Upper lobe of left lung (tissue), 6 donors: ENCODE results near the gene TMEM39A. TPM values are rescaled to one million over a fixed set of nuclear protein-coding genes. Genes with fewer than 3 reads are reported as not detected.

ENCODE experiments used
- ATAC-seq, 2 donors: fragments of 200-7000 bp; cut with Tn5 transposase; one replicate each; pipeline ENCODE4 v1.9.1; 2022; ENCODE audit warnings: mild to moderate bottlenecking in 2 of 2, moderate library complexity in 2 of 2; ENCODE audit not compliant: low FRiP score in 2 of 2
- DNase-seq, 2 donors: peaks; one replicate each; pipeline ENCODE4 v3.0.0-alpha.2; 2019 to 2020
- H3K27ac ChIP-seq, 4 donors: fragments of 200-600 bp; sonication (generic); one replicate each; pipeline ENCODE4 v1.5.1; 2016 to 2019
- H3K27me3 ChIP-seq, 4 donors: fragments of 200-600 bp; sonication (generic); one replicate each; pipeline ENCODE4 v1.5.1; 2017 to 2019
- H3K36me3 ChIP-seq, 4 donors: fragments of 200-600 bp; sonication (generic); one replicate each; pipeline ENCODE4 v1.5.1; 2016 to 2019
- H3K4me1 ChIP-seq, 4 donors: fragments of 200-600 bp; sonication (generic); one replicate each; pipeline ENCODE4 v1.5.1; 2018 to 2019
- H3K4me3 ChIP-seq, 4 donors: fragments of 200-600 bp; sonication (generic); one replicate each; pipeline ENCODE4 v1.5.1; 2017 to 2019; ENCODE audit warnings: mild to moderate bottlenecking in 2 of 4, moderate library complexity in 1 of 4
- H3K9me3 ChIP-seq, 4 donors: fragments of 200-600 bp; sonication (generic); one replicate each; pipeline ENCODE4 v1.5.1; 2018 to 2019
- CTCF ChIP-seq, 6 experiments: fragments of 450-650 bp in 4 of 6; fragments of 200-600 bp in 2 of 6; sonication (generic) in 2 of 6; IDR thresholded peaks; one replicate each; pipeline ENCODE4 v1.5.1; 2016 to 2019; ENCODE audit warnings: antibody characterized with exemption in 6 of 6
- EP300 ChIP-seq, 4 donors: sonication (generic); formaldehyde crosslinking; IDR thresholded peaks; one replicate each; pipeline ENCODE4 v1.5.1; 2017; ENCODE audit warnings: antibody characterized with exemption in 4 of 4, control low read depth in 2 of 4
- POLR2A ChIP-seq, 4 donors: fragments of 450-650 bp; IDR thresholded peaks; one replicate each; pipeline ENCODE4 v1.5.1; 2016 to 2017; ENCODE audit warnings: antibody characterized with exemption in 4 of 4, mild to moderate bottlenecking in 2 of 4
- POLR2AphosphoS5 ChIP-seq, 2 donors: sonication (generic); formaldehyde crosslinking; IDR thresholded peaks; one replicate each; pipeline ENCODE4 v1.5.1; 2017; ENCODE audit warnings: antibody characterized with exemption in 2 of 2
- WGBS, 2 donors: methylation state at CpG; one replicate each; pipeline ENCODE4 v1.1.5; 2017 to 2018; 5-methylcytosine and 5-hydroxymethylcytosine counted together
- total RNA-seq, 6 donors: library from RNA; depleted of rRNA in 4 of 6; stranded (reverse); fragments of >200 nt in 4 of 6; gene quantifications; one replicate each; pipeline versions ENCODE4 v1.1.0 to v1.2.1, GENCODE V29; 2016 to 2021
- donor health status: DM: no; HTN: no; CAD: no; lungs with moderate emphysema.
- donor health status: DM: no; HTN: yes; CAD: no; lungs with severe emphysema.

TMEM39A gene
- total RNA-seq = 10 to 100 TPM; 15.9 to 52.6 (median 46.1) TPM

GRCh38 chr3:119463171-119464169 lies at the start of gene TMEM39A:
Gene TMEM39A (minus strand): TSS chr3:119463615. CDS start chr3:119462074, 1,541 bp downstream.
- Histone ChIP-seq H3K9me3 (no peaks in the 10 kb centered on the region), H3K27me3 (no peaks in the 10 kb centered on the region), H3K4me3 (peak within 1 kb of the TSS; percentile 80 to 94 (median 88)), H3K36me3 (peaks cover 1 to 36% (median 9%) of the 10 kb centered on the region in 4 donors), H3K4me1 (peaks cover 27 to 46% (median 34%) of the 10 kb centered on the region in 4 donors), H3K27ac (peak within 1 kb of the TSS; percentile 88 to 94 (median 92))
- 5% methylated on average over 37 to 50 of the region's 51 CpGs for WGBS, 2 donors
- TF ChIP-seq POLR2AphosphoS5 (IDR thresholded peaks at IDR 0.05) (peak; percentile 98 to 99), CTCF (IDR thresholded peaks at IDR 0.05) (peak in 5 of 6 experiments; percentile 5 to 71 (median 56)), EP300 (IDR thresholded peaks at IDR 0.05) (peak in 1 of 4 donors; percentile 83), POLR2A (IDR thresholded peaks at IDR 0.05) (peak in 3 of 4 donors; percentile 87 to 95 (median 90))
- DNase-seq (peak; percentile 100), ATAC-seq (peak; percentile 98 to 99)

GRCh38 chr3:119510690-119511089 lies 47.3 kb upstream of the TMEM39A start:
- TF ChIP-seq EP300 (IDR thresholded peaks at IDR 0.05) (no peak), CTCF (IDR thresholded peaks at IDR 0.05) (no peak), POLR2AphosphoS5 (IDR thresholded peaks at IDR 0.05) (no peak), POLR2A (IDR thresholded peaks at IDR 0.05) (no peak)
- peaks cover 0 to 6% (median 0%) of the 10 kb centered on the region in 4 donors for H3K4me1 ChIP-seq
- no peak overlapping the region for H3K27ac ChIP-seq
- ATAC-seq (no peak), DNase-seq (no peak)
- H3K4me3 ChIP-seq = no peak overlapping the region
- no peaks in the 10 kb centered on the region for H3K9me3 ChIP-seq
- H3K36me3 ChIP-seq = peaks cover 0 to 79% (median 14%) of the 10 kb centered on the region in 4 donors
- no peaks in the 10 kb centered on the region for H3K27me3 ChIP-seq

- Histone ChIP-seq H3K9me3 (no peaks in the 10 kb centered on the region), H3K27ac (no peak overlapping the region), H3K4me3 (no peak overlapping the region), H3K36me3 (peaks cover 3 to 81% (median 13%) of the 10 kb centered on the region in 4 donors), H3K27me3 (no peaks in the 10 kb centered on the region), H3K4me1 (peaks cover 0 to 6% (median 0%) of the 10 kb centered on the region in 4 donors)
- DNase-seq = no peak
- no peak for ATAC-seq
- TF ChIP-seq POLR2A (IDR thresholded peaks at IDR 0.05) (no peak), EP300 (IDR thresholded peaks at IDR 0.05) (no peak), CTCF (IDR thresholded peaks at IDR 0.05) (no peak), POLR2AphosphoS5 (IDR thresholded peaks at IDR 0.05) (no peak)
- WGBS, 2 donors = 44 to 60% methylated on average over 1 of the region's 1 CpG
Observed at GRCh38 chr3:119508172-119508845, 44.9 kb upstream of the TMEM39A start.

- peaks cover 0 to 6% (median 0%) of the 10 kb centered on the region in 4 donors for H3K4me1 ChIP-seq
- no peak for ATAC-seq
- TF ChIP-seq CTCF (IDR thresholded peaks at IDR 0.05) (no peak), POLR2A (IDR thresholded peaks at IDR 0.05) (no peak), POLR2AphosphoS5 (IDR thresholded peaks at IDR 0.05) (no peak), EP300 (IDR thresholded peaks at IDR 0.05) (no peak)
- peaks cover 3 to 76% (median 13%) of the 10 kb centered on the region in 4 donors for H3K36me3 ChIP-seq
- no peak overlapping the region for H3K4me3 ChIP-seq
- no peak for DNase-seq
- peak overlapping the region in 1 of 4 donors; percentile 53 for H3K27ac ChIP-seq
- H3K9me3 ChIP-seq = no peaks in the 10 kb centered on the region
- WGBS, 2 donors = 94 to 97% methylated on average over 2 of the region's 2 CpGs
- H3K27me3 ChIP-seq = no peaks in the 10 kb centered on the region
Observed at GRCh38 chr3:119507404-119507803, 44.0 kb upstream of the TMEM39A start.
